Measurements from ENCODE around the gene FLT4.

FLT4 gene

GRCh38 chr5:180644825-180645273, 4.6 kb downstream of the FLT4 start:
- no peaks in the 10 kb centered on the region for H3K9me3 ChIP-seq (ENCODE audit: insufficient read depth, low read length)
- H3K4me3 ChIP-seq (ENCODE audit: insufficient read length, low read depth): no peak overlapping the region
- peaks cover 13% of the 10 kb centered on the region for H3K4me1 ChIP-seq (ENCODE audit: insufficient read depth, insufficient read length)
- no peak for DNase-seq (ENCODE audit: low read depth, low spot score)
- TF ChIP-seq SUZ12 (IDR thresholded peaks at IDR 0.05; ENCODE audit: extremely low read depth, insufficient read depth, insufficient read length) (no peak), YY1 (IDR thresholded peaks at IDR 0.05; ENCODE audit: insufficient read depth, insufficient read length) (no peak), ZNF274 (IDR thresholded peaks at IDR 0.05; ENCODE audit: low read depth, low read length) (no peak)
- no peaks in the 10 kb centered on the region for H3K36me3 ChIP-seq (ENCODE audit: insufficient read depth, insufficient read length, low read length)
- H3K27me3 ChIP-seq (ENCODE audit: insufficient read depth, insufficient read length): peaks cover 36% of the 10 kb centered on the region
- H3K9ac ChIP-seq (ENCODE audit: insufficient read length, low read depth): no peak overlapping the region

- Histone ChIP-seq H3K9me3 (ENCODE audit: insufficient read depth, low read length) (no peaks in the 10 kb centered on the region), H3K4me3 (ENCODE audit: insufficient read length, low read depth) (no peak overlapping the region), H3K27me3 (ENCODE audit: insufficient read depth, insufficient read length) (peaks cover 32% of the 10 kb centered on the region), H3K4me1 (ENCODE audit: insufficient read depth, insufficient read length) (peaks cover 16% of the 10 kb centered on the region), H3K9ac (ENCODE audit: insufficient read length, low read depth) (no peak overlapping the region), H3K36me3 (ENCODE audit: insufficient read depth, insufficient read length, low read length) (no peaks in the 10 kb centered on the region)
- TF ChIP-seq YY1 (IDR thresholded peaks at IDR 0.05; ENCODE audit: insufficient read depth, insufficient read length) (no peak), ZNF274 (IDR thresholded peaks at IDR 0.05; ENCODE audit: low read depth, low read length) (no peak), SUZ12 (IDR thresholded peaks at IDR 0.05; ENCODE audit: extremely low read depth, insufficient read depth, insufficient read length) (no peak)
- DNase-seq (ENCODE audit: low read depth, low spot score): no peak
Measured at GRCh38 chr5:180644129-180644824, 5.1 kb downstream of the FLT4 start.

- Histone ChIP-seq H3K4me1 (ENCODE audit: insufficient read depth, insufficient read length) (peaks cover 15% of the 10 kb centered on the region), H3K36me3 (ENCODE audit: insufficient read depth, insufficient read length, low read length) (no peaks in the 10 kb centered on the region), H3K27me3 (ENCODE audit: insufficient read depth, insufficient read length) (peaks cover 24% of the 10 kb centered on the region), H3K4me3 (ENCODE audit: insufficient read length, low read depth) (no peak overlapping the region), H3K9me3 (ENCODE audit: insufficient read depth, low read length) (no peaks in the 10 kb centered on the region), H3K9ac (ENCODE audit: insufficient read length, low read depth) (no peak overlapping the region)
- no peak for TF ChIP-seq YY1 (IDR thresholded peaks at IDR 0.05; ENCODE audit: insufficient read depth, insufficient read length)
- no peak for TF ChIP-seq SUZ12 (IDR thresholded peaks at IDR 0.05; ENCODE audit: extremely low read depth, insufficient read depth, insufficient read length)
- no peak for TF ChIP-seq ZNF274 (IDR thresholded peaks at IDR 0.05; ENCODE audit: low read depth, low read length)
- no peak for DNase-seq (ENCODE audit: low read depth, low spot score)
Measured at GRCh38 chr5:180643191-180643851, 6.1 kb downstream of the FLT4 start.

GRCh38 chr5:180642779-180643178, 6.6 kb downstream of the FLT4 start:
- DNase-seq (ENCODE audit: low read depth, low spot score): no peak
- TF ChIP-seq YY1 (IDR thresholded peaks at IDR 0.05; ENCODE audit: insufficient read depth, insufficient read length) (no peak), SUZ12 (IDR thresholded peaks at IDR 0.05; ENCODE audit: extremely low read depth, insufficient read depth, insufficient read length) (no peak), ZNF274 (IDR thresholded peaks at IDR 0.05; ENCODE audit: low read depth, low read length) (no peak)
- Histone ChIP-seq H3K4me3 (ENCODE audit: insufficient read length, low read depth) (no peak overlapping the region), H3K36me3 (ENCODE audit: insufficient read depth, insufficient read length, low read length) (no peaks in the 10 kb centered on the region), H3K9me3 (ENCODE audit: insufficient read depth, low read length) (no peaks in the 10 kb centered on the region), H3K4me1 (ENCODE audit: insufficient read depth, insufficient read length) (peaks cover 12% of the 10 kb centered on the region), H3K9ac (ENCODE audit: insufficient read length, low read depth) (no peak overlapping the region), H3K27me3 (ENCODE audit: insufficient read depth, insufficient read length) (peaks cover 18% of the 10 kb centered on the region)

- H3K9me3 ChIP-seq (ENCODE audit: insufficient read depth, low read length): no peaks in the 10 kb centered on the region
- H3K36me3 ChIP-seq (ENCODE audit: insufficient read depth, insufficient read length, low read length): no peaks in the 10 kb centered on the region
- H3K4me3 ChIP-seq (ENCODE audit: insufficient read length, low read depth): no peak overlapping the region
- DNase-seq (ENCODE audit: low read depth, low spot score): no peak
- H3K9ac ChIP-seq (ENCODE audit: insufficient read length, low read depth): no peak overlapping the region
- no peak for TF ChIP-seq SUZ12 (IDR thresholded peaks at IDR 0.05; ENCODE audit: extremely low read depth, insufficient read depth, insufficient read length)
- peaks cover 12% of the 10 kb centered on the region for H3K4me1 ChIP-seq (ENCODE audit: insufficient read depth, insufficient read length)
- peaks cover 13% of the 10 kb centered on the region for H3K27me3 ChIP-seq (ENCODE audit: insufficient read depth, insufficient read length)
Measured at GRCh38 chr5:180642181-180642775, 7.1 kb downstream of the FLT4 start.

- Histone ChIP-seq H3K4me1 (ENCODE audit: insufficient read depth, insufficient read length) (peaks cover 12% of the 10 kb centered on the region), H3K27me3 (ENCODE audit: insufficient read depth, insufficient read length) (peaks cover 6% of the 10 kb centered on the region), H3K36me3 (ENCODE audit: insufficient read depth, insufficient read length, low read length) (no peaks in the 10 kb centered on the region), H3K4me3 (ENCODE audit: insufficient read length, low read depth) (no peak overlapping the region), H3K9ac (ENCODE audit: insufficient read length, low read depth) (no peak overlapping the region), H3K9me3 (ENCODE audit: insufficient read depth, low read length) (no peaks in the 10 kb centered on the region)
- no peak for DNase-seq (ENCODE audit: low read depth, low spot score)
- TF ChIP-seq SUZ12 (IDR thresholded peaks at IDR 0.05; ENCODE audit: extremely low read depth, insufficient read depth, insufficient read length) (no peak), YY1 (IDR thresholded peaks at IDR 0.05; ENCODE audit: insufficient read depth, insufficient read length) (no peak), ZNF274 (IDR thresholded peaks at IDR 0.05; ENCODE audit: low read depth, low read length) (no peak)
Measured at GRCh38 chr5:180641566-180641900, 7.9 kb downstream of the FLT4 start.

GRCh38 chr5:180640861-180641565, 8.4 kb downstream of the FLT4 start:
- Histone ChIP-seq H3K4me3 (ENCODE audit: insufficient read length, low read depth) (no peak overlapping the region), H3K27me3 (ENCODE audit: insufficient read depth, insufficient read length) (peaks cover 2% of the 10 kb centered on the region), H3K4me1 (ENCODE audit: insufficient read depth, insufficient read length) (peaks cover 12% of the 10 kb centered on the region), H3K36me3 (ENCODE audit: insufficient read depth, insufficient read length, low read length) (no peaks in the 10 kb centered on the region), H3K9ac (ENCODE audit: insufficient read length, low read depth) (no peak overlapping the region), H3K9me3 (ENCODE audit: insufficient read depth, low read length) (no peaks in the 10 kb centered on the region)
- DNase-seq (ENCODE audit: low read depth, low spot score): no peak
- TF ChIP-seq YY1 (IDR thresholded peaks at IDR 0.05; ENCODE audit: insufficient read depth, insufficient read length): no peak
- TF ChIP-seq SUZ12 (IDR thresholded peaks at IDR 0.05; ENCODE audit: extremely low read depth, insufficient read depth, insufficient read length): no peak
- no peak for TF ChIP-seq ZNF274 (IDR thresholded peaks at IDR 0.05; ENCODE audit: low read depth, low read length)

All from NT2/D1 (cell line).